H9 (cell line): ENCODE measurements around the gene RCAN2. TPM values are rescaled to one million over a fixed set of nuclear protein-coding genes. Genes with fewer than 3 reads are reported as not detected.

Source experiments
- DNase-seq: peaks from one replicate; pipeline ENCODE4 v3.0.0-alpha.2; 2017
- H2AFZ ChIP-seq: one replicate; pipeline ENCODE4 v1.6.1; 2013; ENCODE audit warnings: mild to moderate bottlenecking, low read length, control low read depth, moderate library complexity
- H2AK5ac ChIP-seq: 2 replicates; pipeline ENCODE4 v1.6.1; 2013; ENCODE audit warnings: low read length, control low read depth, mixed read lengths; ENCODE audit not compliant: insufficient read length
- H2BK120ac ChIP-seq: one replicate; pipeline ENCODE4 v1.6.1; 2013; ENCODE audit warnings: low read depth, mild to moderate bottlenecking, low read length, control low read depth, inconsistent platforms; ENCODE audit not compliant: poor library complexity, severe bottlenecking
- H2BK12ac ChIP-seq: 2 replicates; pipeline ENCODE4 v1.6.1; 2013; ENCODE audit warnings: low read length, control low read depth, mixed read lengths, low read depth; ENCODE audit not compliant: insufficient read length
- H2BK15ac ChIP-seq: 2 replicates; pipeline ENCODE4 v1.6.1; 2013; ENCODE audit warnings: low read depth, low read length, control low read depth
- H2BK20ac ChIP-seq: one replicate; pipeline ENCODE4 v1.6.1; 2013; ENCODE audit warnings: low read depth, mild to moderate bottlenecking, low read length, control low read depth, inconsistent platforms; ENCODE audit not compliant: poor library complexity, severe bottlenecking
- H2BK5ac ChIP-seq: 2 replicates; pipeline ENCODE4 v1.6.1; 2013; ENCODE audit warnings: low read length, control low read depth, mixed read lengths; ENCODE audit not compliant: insufficient read length
- H3K14ac ChIP-seq: 2 replicates; pipeline ENCODE4 v1.6.1; 2013; ENCODE audit warnings: low read length, control low read depth; ENCODE audit not compliant: insufficient read depth
- H3K18ac ChIP-seq: 2 replicates; pipeline ENCODE4 v1.6.1; 2013; ENCODE audit warnings: low read depth, mild to moderate bottlenecking, mixed read lengths, low read length, control low read depth; ENCODE audit not compliant: insufficient read length
- H3K23ac ChIP-seq: 2 replicates; pipeline ENCODE4 v1.6.1; 2013; ENCODE audit warnings: low read length, control low read depth, mixed read lengths, low read depth; ENCODE audit not compliant: insufficient read length
- H3K23me2 ChIP-seq: 2 replicates; pipeline ENCODE4 v1.6.1; 2013; ENCODE audit warnings: low read depth, mild to moderate bottlenecking, mixed read lengths, low read length, control low read depth; ENCODE audit not compliant: insufficient read length, poor library complexity, severe bottlenecking
- H3K27ac ChIP-seq: 2 replicates; pipeline ENCODE4 v1.5.1; 2013; ENCODE audit warnings: low read length, control low read depth, mixed read lengths, low read depth; ENCODE audit not compliant: insufficient read length
- H3K27me3 ChIP-seq: 2 replicates; pipeline ENCODE4 v1.6.1; 2013; ENCODE audit warnings: low read length, control low read depth, inconsistent platforms; ENCODE audit not compliant: insufficient read depth
- H3K4ac ChIP-seq: 2 replicates; pipeline ENCODE4 v1.6.1; 2013; ENCODE audit warnings: low read depth, mild to moderate bottlenecking, control low read depth, inconsistent platforms, low read length, moderate library complexity
- H3K4me1 ChIP-seq: 2 replicates; pipeline ENCODE4 v1.6.1; 2013; ENCODE audit warnings: low read length, control low read depth, inconsistent platforms; ENCODE audit not compliant: insufficient read depth
- H3K4me2 ChIP-seq: 2 replicates; pipeline ENCODE4 v1.6.1; 2013; ENCODE audit warnings: low read length, control low read depth, mixed read lengths; ENCODE audit not compliant: insufficient read length, insufficient read depth
- H3K56ac ChIP-seq: 2 replicates; pipeline ENCODE4 v1.6.1; 2013; ENCODE audit warnings: low read depth, mild to moderate bottlenecking, mixed read lengths, low read length, control low read depth; ENCODE audit not compliant: insufficient read length
- H3K79me1 ChIP-seq: 2 replicates; pipeline ENCODE4 v1.6.1; 2013; ENCODE audit warnings: low read depth, mild to moderate bottlenecking, moderate library complexity, low read length, control low read depth, inconsistent platforms; ENCODE audit not compliant: insufficient read depth, poor library complexity, severe bottlenecking
- H3K79me2 ChIP-seq: 2 replicates; pipeline ENCODE4 v1.6.1; 2013; ENCODE audit warnings: low read length, control low read depth, inconsistent platforms; ENCODE audit not compliant: insufficient read depth
- H3K9ac ChIP-seq: 2 replicates; pipeline ENCODE4 v1.6.1; 2013; ENCODE audit warnings: low read length, control low read depth, mixed read lengths; ENCODE audit not compliant: insufficient read length; ENCODE audit errors: extremely low read depth
- H3K9me3 ChIP-seq: one replicate; pipeline ENCODE4 v1.6.1; 2013; ENCODE audit warnings: low read depth, low read length, inconsistent platforms; ENCODE audit not compliant: control insufficient read depth
- H3T11ph ChIP-seq: one replicate; pipeline ENCODE4 v1.6.1; 2013; ENCODE audit warnings: mild to moderate bottlenecking, low read length, control low read depth, inconsistent platforms
- H4K20me1 ChIP-seq: one replicate; pipeline ENCODE4 v1.6.1; 2013; ENCODE audit not compliant: control insufficient read depth, insufficient read length, insufficient read depth
- H4K5ac ChIP-seq: 2 replicates; pipeline ENCODE4 v1.6.1; 2013; ENCODE audit warnings: low read depth, mild to moderate bottlenecking, mixed read lengths, low read length, control low read depth; ENCODE audit not compliant: insufficient read length
- H4K8ac ChIP-seq: replicated peaks from 2 replicates; pipeline ENCODE4 v1.6.1; 2013; ENCODE audit warnings: low read length, control low read depth, mixed read lengths, low read depth; ENCODE audit not compliant: insufficient read length
- H4K91ac ChIP-seq: 2 replicates; pipeline ENCODE4 v1.6.1; 2013; ENCODE audit warnings: low read depth, mild to moderate bottlenecking, moderate library complexity, mixed read lengths, low read length, control low read depth; ENCODE audit not compliant: insufficient read length
- H3K27ac Mint-ChIP-seq, 3 experiments: 2 replicates in 2 of 3; 3 replicates in 1 of 3; pipeline ENCODE4 v1.8.0; 2020 to 2021; ENCODE audit warnings: mixed read lengths in 3 of 3, mild to moderate bottlenecking in 1 of 3, moderate library complexity in 1 of 3
- H3K27me3 Mint-ChIP-seq: 2 replicates; pipeline ENCODE4 v1.8.0; 2021; ENCODE audit warnings: low read depth, mild to moderate bottlenecking, moderate library complexity, mixed read lengths
- H3K36me3 Mint-ChIP-seq, 3 experiments: 2 replicates in 2 of 3; 3 replicates in 1 of 3; pipeline ENCODE4 v1.8.0; 2020 to 2021; ENCODE audit warnings: low read depth in 3 of 3, mixed read lengths in 3 of 3; ENCODE audit not compliant: insufficient read depth in 1 of 3
- H3K4me1 Mint-ChIP-seq, 2 experiments: 2 replicates each; pipeline ENCODE4 v1.8.0; 2020; ENCODE audit warnings: mixed read lengths in 2 of 2
- H3K4me3 Mint-ChIP-seq, 2 experiments: 2 replicates in 1 of 2; 3 replicates in 1 of 2; pipeline ENCODE4 v1.8.0; 2020 to 2021; ENCODE audit warnings: mild to moderate bottlenecking in 2 of 2, mixed read lengths in 2 of 2, moderate library complexity in 1 of 2
- H3K9me3 Mint-ChIP-seq, 2 experiments: 2 replicates in 1 of 2; 3 replicates in 1 of 2; pipeline ENCODE4 v1.8.0; 2020; ENCODE audit warnings: mild to moderate bottlenecking in 2 of 2, mixed read lengths in 2 of 2, moderate library complexity in 1 of 2
- CTCF ChIP-seq: fragments of 200-600 bp; sonication (generic); conservative IDR thresholded peaks from 3 replicates; pipeline ENCODE4 v1.8.0; 2021; ENCODE audit warnings: antibody characterized with exemption, mild to moderate bottlenecking
- WGBS: extraction: QIAGEN DNeasy Blood & Tissue Kit; methylation state at CpG from one replicate; pipeline ENCODE4 v1.1.7; 2013; ENCODE audit warnings: missing lambda C conversion rate, low lambda C conversion rate, mixed read lengths; ENCODE audit not compliant: insufficient read length; ENCODE audit errors: extremely low coverage; 5-methylcytosine and 5-hydroxymethylcytosine counted together
- total RNA-seq: library from RNA; stranded (reverse); gene quantifications from 2 replicates; pipeline ENCODE4 v1.2.1, GENCODE V29; 2021

Gene RCAN2
- total RNA-seq, 1 experiment from 2014 or later, result 3.0 TPM

- no peak for TF ChIP-seq CTCF
- no peak overlapping the region for H4K5ac ChIP-seq
- no peak overlapping the region for H2AK5ac ChIP-seq
- H3K27ac ChIP-seq, result no peak overlapping the region
- no peak overlapping the region for H3T11ph ChIP-seq
- Mint-ChIP-seq H3K4me3 (no peak overlapping the region), H3K4me1 (no peaks in the 10 kb centered on the region), H3K9me3 (no peaks in the 10 kb centered on the region), H3K27ac (no peak overlapping the region), H3K36me3 (no peaks in the 10 kb centered on the region), H3K27me3 (0 out of 2 replicates have a peak, but pooled peaks cover 2% of the 10 kb centered on the region)
- H3K79me1 ChIP-seq, result no peaks in the 10 kb centered on the region
- H3K56ac ChIP-seq, result no peak overlapping the region
- H3K27me3 ChIP-seq, result no peaks in the 10 kb centered on the region
- H3K4me2 ChIP-seq, result no peak overlapping the region
- H3K14ac ChIP-seq, result no peak overlapping the region
- no peak overlapping the region for H4K8ac ChIP-seq
- H3K4me1 ChIP-seq, result no peaks in the 10 kb centered on the region
- H3K23me2 ChIP-seq, result no peaks in the 10 kb centered on the region
- H3K4ac ChIP-seq, result no peak overlapping the region
- H3K9ac ChIP-seq, result no peak overlapping the region
- H2AFZ ChIP-seq, result no peak overlapping the region
- DNase-seq, result no peak
- no peak overlapping the region for H2BK12ac ChIP-seq
- H3K23ac ChIP-seq, result no peak overlapping the region
- no peaks in the 10 kb centered on the region for H4K20me1 ChIP-seq
- no peaks in the 10 kb centered on the region for H3K9me3 ChIP-seq
- no peak overlapping the region for H2BK15ac ChIP-seq
- H2BK120ac ChIP-seq, result no peak overlapping the region
- no CpG with 5 or more reads among the region's 4 CpGs for whole genome bisulfite sequencing
- H2BK5ac ChIP-seq, result no peak overlapping the region
- no peaks in the 10 kb centered on the region for H3K79me2 ChIP-seq
- no peak overlapping the region for H3K18ac ChIP-seq
- H2BK20ac ChIP-seq, result no peak overlapping the region
- H4K91ac ChIP-seq, result no peak overlapping the region
Observed at GRCh38 chr6:46509981-46510510, 18.8 kb upstream of the RCAN2 start.
